K562 (cell line): Measurements from ENCODE around the gene PCED1B. TPM values are rescaled to one million over a fixed set of nuclear protein-coding genes. Genes with fewer than 3 reads are reported as not detected.

ENCODE experiments used
- ARID1B ChIP-seq: fragments of 450-650 bp; IDR thresholded peaks from 2 replicates; pipeline ENCODE4 v1.6.1; 2016; ENCODE audit warnings: antibody characterized with exemption, mild to moderate bottlenecking, inconsistent platforms
- ARID2 ChIP-seq: fragments of 450-650 bp; IDR thresholded peaks from 2 replicates; pipeline ENCODE4 v1.6.1; 2017; ENCODE audit warnings: antibody characterized with exemption, mild to moderate bottlenecking
- C11orf30 ChIP-seq: fragments of 450-650 bp; IDR thresholded peaks from 2 replicates; pipeline ENCODE4 v1.6.1; 2016; ENCODE audit warnings: low read depth, mild to moderate bottlenecking
- CBFB ChIP-seq: sonication (generic); formaldehyde crosslinking; IDR thresholded peaks from 2 replicates; pipeline ENCODE4 v1.4.0; 2020; ENCODE audit warnings: mild to moderate bottlenecking, missing genetic modification reagents
- FOXJ3 ChIP-seq: sonication (generic); formaldehyde crosslinking; IDR thresholded peaks from 2 replicates; pipeline ENCODE4 v1.4.0; 2020; ENCODE audit warnings: mild to moderate bottlenecking, missing genetic modification reagents
- FOXP1 ChIP-seq: sonication (generic); formaldehyde crosslinking; IDR thresholded peaks from 2 replicates; pipeline ENCODE4 v1.8.0; 2022; ENCODE audit warnings: mild to moderate bottlenecking, missing genetic modification reagents
- KDM5B ChIP-seq: fragments of 200-600 bp; sonication (generic); IDR thresholded peaks from 2 replicates; pipeline ENCODE4 v1.6.1; 2012; ENCODE audit warnings: low read depth, mild to moderate bottlenecking, moderate library complexity, low read length, control low read depth, inconsistent platforms; ENCODE audit not compliant: insufficient replicate concordance
- LARP7 ChIP-seq: fragments of 450-650 bp; IDR thresholded peaks from 2 replicates; pipeline ENCODE4 v1.6.1; 2016
- MCM3 ChIP-seq: fragments of 450-650 bp; IDR thresholded peaks from 2 replicates; pipeline ENCODE4 v1.6.1; 2016
- POLR2A ChIP-seq: fragments of 450-650 bp; conservative IDR thresholded peaks from 2 replicates; pipeline ENCODE4 v1.6.1; 2016
- PTBP1 ChIP-seq: fragments of 200-400 bp; formaldehyde crosslinking; IDR thresholded peaks from 2 replicates; pipeline ENCODE4 v1.6.1; 2017; ENCODE audit warnings: low read depth, low read length
- SETDB1 ChIP-seq: IDR thresholded peaks from one replicate; pipeline ENCODE4 v1.6.1; 2012; ENCODE audit warnings: low read length, control low read depth, inconsistent platforms
- ZFX ChIP-seq: sonication (generic); formaldehyde crosslinking; IDR thresholded peaks from 2 replicates; pipeline ENCODE4 v1.8.0; 2022; ENCODE audit warnings: mild to moderate bottlenecking, missing genetic modification reagents, moderate library complexity
- ZKSCAN3 ChIP-seq: fragments of 250-450 bp; sonication (Bioruptor Pico); IDR thresholded peaks from 2 replicates; pipeline ENCODE4 v1.4.0; 2020
- ZNF174 ChIP-seq: fragments of 250-450 bp; sonication (Bioruptor Pico); IDR thresholded peaks from 2 replicates; pipeline ENCODE4 v1.4.0; 2020; ENCODE audit warnings: mild to moderate bottlenecking
- ZNF41 ChIP-seq: fragments of 250-450 bp; sonication (Bioruptor Pico); conservative IDR thresholded peaks from 2 replicates; pipeline ENCODE4 v1.4.0; 2020; ENCODE audit warnings: mild to moderate bottlenecking
- ZNF76 ChIP-seq: fragments of 250-450 bp; sonication (Bioruptor Pico); IDR thresholded peaks from 2 replicates; pipeline ENCODE4 v1.4.0; 2020; ENCODE audit warnings: mild to moderate bottlenecking, moderate library complexity, borderline replicate concordance
- ZNF830 ChIP-seq: fragments of 250-450 bp; sonication (Bioruptor Pico); IDR thresholded peaks from 2 replicates; pipeline ENCODE4 v1.5.0; 2021; ENCODE audit warnings: mild to moderate bottlenecking
- polyA plus RNA-seq, 8 experiments: library from polyadenylated mRNA; depleted of rRNA in 4 of 8; stranded (reverse) in 5 of 8; unstranded in 3 of 8; fragments of >200 nt; fragmentation: Nextera tagmentation in 2 of 8; fragmentation: Illumina TruSeq in 1 of 8; extraction: Ambion mirVana in 2 of 8; extraction: Trizol in 1 of 8; gene quantifications; 2 replicates each; pipeline versions ENCODE4 v1.2.1 to v1.2.3, GENCODE V29; 2011 to 2014; ENCODE audit warnings: inconsistent platforms in 1 of 8, missing spikeins in 1 of 8
- total RNA-seq, 7 experiments: library from RNA; depleted of rRNA in 6 of 7; stranded (reverse); fragments of >200 nt in 6 of 7; fragmentation: Illumina TruSeq in 2 of 7; extraction: Trizol in 2 of 7; gene quantifications; 2 replicates each; pipeline versions ENCODE4 v1.2.1 to v1.2.3, GENCODE V29; 2011 to 2021; ENCODE audit warnings: low replicate concordance in 1 of 7
- TF ChIP-seq, protein P1 (sequence below): fragments of 450-650 bp; IDR thresholded peaks from 2 replicates; pipeline ENCODE4 v1.6.1; 2017; ENCODE audit warnings: antibody characterized with exemption, mild to moderate bottlenecking
- TF ChIP-seq, protein P2 (sequence below), 2 experiments: fragments of 450-650 bp in 1 of 2; sonication (generic) in 1 of 2; formaldehyde crosslinking; conservative IDR thresholded peaks; 2 replicates each; pipeline versions ENCODE4 v1.4.0 to v1.8.1; 2020 to 2022; ENCODE audit warnings: mild to moderate bottlenecking in 1 of 2, missing genetic modification reagents in 1 of 2
- TF ChIP-seq, protein P3 (sequence below): fragments of 250-450 bp; sonication (Bioruptor Pico); IDR thresholded peaks from 2 replicates; pipeline ENCODE4 v1.6.1; 2021; ENCODE audit warnings: mild to moderate bottlenecking
- TF ChIP-seq, protein P4 (sequence below), 2 experiments: fragments of 450-650 bp; conservative IDR thresholded peaks; 2 replicates each; pipeline ENCODE4 v1.6.1; 2017; ENCODE audit warnings: mild to moderate bottlenecking in 2 of 2, moderate library complexity in 2 of 2
- TF ChIP-seq, protein P5 (sequence below): sonication (generic); formaldehyde crosslinking; IDR thresholded peaks from 2 replicates; pipeline ENCODE4 v1.4.0; 2020; ENCODE audit warnings: mild to moderate bottlenecking, missing genetic modification reagents

PCED1B gene
- total and polyA plus RNA-seq, 9 of the 15 experiments (the other 6 are each of a cell fraction or from before 2014, with no cell fraction given), result 1.2 to 9.3 (median 2.5) TPM

DNA sequence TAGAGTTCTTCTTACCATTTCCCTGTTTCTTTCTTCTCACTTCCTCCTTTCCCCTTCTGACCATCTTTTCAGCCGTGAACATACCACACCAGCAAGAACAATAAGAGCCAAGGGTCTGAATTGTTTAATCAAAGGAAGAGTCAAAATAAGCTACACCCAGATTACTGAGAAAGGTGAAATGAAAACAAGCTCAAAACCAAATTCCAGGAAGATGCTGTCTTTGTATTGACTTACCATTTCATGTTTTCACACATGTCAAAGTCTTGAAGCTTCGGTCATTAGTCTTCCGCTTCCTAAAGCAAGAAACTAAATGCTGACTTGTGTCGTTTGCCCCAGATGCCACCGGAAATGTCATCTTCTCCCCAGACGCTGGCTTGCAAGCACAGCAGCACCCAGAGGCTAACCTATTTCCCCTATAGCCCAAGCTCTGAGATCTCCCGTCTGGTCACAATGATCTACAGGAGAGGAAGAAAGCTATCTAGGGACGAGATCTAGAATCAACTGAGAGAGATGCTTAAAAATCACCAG is 136.8 kb downstream of the PCED1B start (continued):
- TF ChIP-seq SETDB1 (no peak), PTBP1 (no peak), KDM5B (no peak), ARID1B (no peak), ZNF76 (CRISPR knock-in tag) (no peak), ARID2 (no peak), MCM3 (no peak), FOXJ3 (CRISPR knock-in tag) (no peak), ZNF41 (CRISPR knock-in tag) (no peak), FOXP1 (CRISPR knock-in tag) (no peak), CBFB (CRISPR knock-in tag) (no peak), ZNF174 (CRISPR knock-in tag) (no peak), LARP7 (no peak), C11orf30 (peak; percentile 53; the same call in 1 of the 2 replicates), POLR2A (no peak), ZFX (CRISPR knock-in tag) (no peak), ZKSCAN3 (CRISPR knock-in tag) (no peak), ZNF830 (CRISPR knock-in tag) (no peak)
- TF ChIP-seq, protein P1, sequence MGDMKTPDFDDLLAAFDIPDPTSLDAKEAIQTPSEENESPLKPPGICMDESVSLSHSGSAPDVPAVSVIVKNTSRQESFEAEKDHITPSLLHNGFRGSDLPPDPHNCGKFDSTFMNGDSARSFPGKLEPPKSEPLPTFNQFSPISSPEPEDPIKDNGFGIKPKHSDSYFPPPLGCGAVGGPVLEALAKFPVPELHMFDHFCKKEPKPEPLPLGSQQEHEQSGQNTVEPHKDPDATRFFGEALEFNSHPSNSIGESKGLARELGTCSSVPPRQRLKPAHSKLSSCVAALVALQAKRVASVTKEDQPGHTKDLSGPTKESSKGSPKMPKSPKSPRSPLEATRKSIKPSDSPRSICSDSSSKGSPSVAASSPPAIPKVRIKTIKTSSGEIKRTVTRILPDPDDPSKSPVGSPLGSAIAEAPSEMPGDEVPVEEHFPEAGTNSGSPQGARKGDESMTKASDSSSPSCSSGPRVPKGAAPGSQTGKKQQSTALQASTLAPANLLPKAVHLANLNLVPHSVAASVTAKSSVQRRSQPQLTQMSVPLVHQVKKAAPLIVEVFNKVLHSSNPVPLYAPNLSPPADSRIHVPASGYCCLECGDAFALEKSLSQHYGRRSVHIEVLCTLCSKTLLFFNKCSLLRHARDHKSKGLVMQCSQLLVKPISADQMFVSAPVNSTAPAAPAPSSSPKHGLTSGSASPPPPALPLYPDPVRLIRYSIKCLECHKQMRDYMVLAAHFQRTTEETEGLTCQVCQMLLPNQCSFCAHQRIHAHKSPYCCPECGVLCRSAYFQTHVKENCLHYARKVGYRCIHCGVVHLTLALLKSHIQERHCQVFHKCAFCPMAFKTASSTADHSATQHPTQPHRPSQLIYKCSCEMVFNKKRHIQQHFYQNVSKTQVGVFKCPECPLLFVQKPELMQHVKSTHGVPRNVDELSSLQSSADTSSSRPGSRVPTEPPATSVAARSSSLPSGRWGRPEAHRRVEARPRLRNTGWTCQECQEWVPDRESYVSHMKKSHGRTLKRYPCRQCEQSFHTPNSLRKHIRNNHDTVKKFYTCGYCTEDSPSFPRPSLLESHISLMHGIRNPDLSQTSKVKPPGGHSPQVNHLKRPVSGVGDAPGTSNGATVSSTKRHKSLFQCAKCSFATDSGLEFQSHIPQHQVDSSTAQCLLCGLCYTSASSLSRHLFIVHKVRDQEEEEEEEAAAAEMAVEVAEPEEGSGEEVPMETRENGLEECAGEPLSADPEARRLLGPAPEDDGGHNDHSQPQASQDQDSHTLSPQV, result peak; percentile 66
- TF ChIP-seq, protein P2, sequence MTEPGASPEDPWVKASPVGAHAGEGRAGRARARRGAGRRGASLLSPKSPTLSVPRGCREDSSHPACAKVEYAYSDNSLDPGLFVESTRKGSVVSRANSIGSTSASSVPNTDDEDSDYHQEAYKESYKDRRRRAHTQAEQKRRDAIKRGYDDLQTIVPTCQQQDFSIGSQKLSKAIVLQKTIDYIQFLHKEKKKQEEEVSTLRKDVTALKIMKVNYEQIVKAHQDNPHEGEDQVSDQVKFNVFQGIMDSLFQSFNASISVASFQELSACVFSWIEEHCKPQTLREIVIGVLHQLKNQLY (CRISPR knock-in tag; conservative IDR thresholded peaks at IDR 0.05), result no peak
- TF ChIP-seq, protein P3, sequence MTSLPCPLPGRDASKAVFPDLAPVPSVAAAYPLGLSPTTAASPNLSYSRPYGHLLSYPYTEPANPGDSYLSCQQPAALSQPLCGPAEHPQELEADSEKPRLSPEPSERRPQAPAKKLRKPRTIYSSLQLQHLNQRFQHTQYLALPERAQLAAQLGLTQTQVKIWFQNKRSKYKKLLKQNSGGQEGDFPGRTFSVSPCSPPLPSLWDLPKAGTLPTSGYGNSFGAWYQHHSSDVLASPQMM (CRISPR knock-in tag), result no peak
- TF ChIP-seq, protein P4, sequence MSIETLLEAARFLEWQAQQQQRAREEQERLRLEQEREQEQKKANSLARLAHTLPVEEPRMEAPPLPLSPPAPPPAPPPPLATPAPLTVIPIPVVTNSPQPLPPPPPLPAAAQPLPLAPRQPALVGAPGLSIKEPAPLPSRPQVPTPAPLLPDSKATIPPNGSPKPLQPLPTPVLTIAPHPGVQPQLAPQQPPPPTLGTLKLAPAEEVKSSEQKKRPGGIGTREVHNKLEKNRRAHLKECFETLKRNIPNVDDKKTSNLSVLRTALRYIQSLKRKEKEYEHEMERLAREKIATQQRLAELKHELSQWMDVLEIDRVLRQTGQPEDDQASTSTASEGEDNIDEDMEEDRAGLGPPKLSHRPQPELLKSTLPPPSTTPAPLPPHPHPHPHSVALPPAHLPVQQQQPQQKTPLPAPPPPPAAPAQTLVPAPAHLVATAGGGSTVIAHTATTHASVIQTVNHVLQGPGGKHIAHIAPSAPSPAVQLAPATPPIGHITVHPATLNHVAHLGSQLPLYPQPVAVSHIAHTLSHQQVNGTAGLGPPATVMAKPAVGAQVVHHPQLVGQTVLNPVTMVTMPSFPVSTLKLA (conservative IDR thresholded peaks at IDR 0.05), result no peak
- TF ChIP-seq, protein P5, sequence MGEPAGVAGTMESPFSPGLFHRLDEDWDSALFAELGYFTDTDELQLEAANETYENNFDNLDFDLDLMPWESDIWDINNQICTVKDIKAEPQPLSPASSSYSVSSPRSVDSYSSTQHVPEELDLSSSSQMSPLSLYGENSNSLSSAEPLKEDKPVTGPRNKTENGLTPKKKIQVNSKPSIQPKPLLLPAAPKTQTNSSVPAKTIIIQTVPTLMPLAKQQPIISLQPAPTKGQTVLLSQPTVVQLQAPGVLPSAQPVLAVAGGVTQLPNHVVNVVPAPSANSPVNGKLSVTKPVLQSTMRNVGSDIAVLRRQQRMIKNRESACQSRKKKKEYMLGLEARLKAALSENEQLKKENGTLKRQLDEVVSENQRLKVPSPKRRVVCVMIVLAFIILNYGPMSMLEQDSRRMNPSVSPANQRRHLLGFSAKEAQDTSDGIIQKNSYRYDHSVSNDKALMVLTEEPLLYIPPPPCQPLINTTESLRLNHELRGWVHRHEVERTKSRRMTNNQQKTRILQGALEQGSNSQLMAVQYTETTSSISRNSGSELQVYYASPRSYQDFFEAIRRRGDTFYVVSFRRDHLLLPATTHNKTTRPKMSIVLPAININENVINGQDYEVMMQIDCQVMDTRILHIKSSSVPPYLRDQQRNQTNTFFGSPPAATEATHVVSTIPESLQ (CRISPR knock-in tag), result no peak
